ENCODE measurements around the gene TRIM71.
"Not testable (repeated sequence)": the region's sequence is repeated elsewhere in the genome, so short reads cannot be mapped to it uniquely, and the experiment has no call there.

The TRIM71 gene

DNA sequence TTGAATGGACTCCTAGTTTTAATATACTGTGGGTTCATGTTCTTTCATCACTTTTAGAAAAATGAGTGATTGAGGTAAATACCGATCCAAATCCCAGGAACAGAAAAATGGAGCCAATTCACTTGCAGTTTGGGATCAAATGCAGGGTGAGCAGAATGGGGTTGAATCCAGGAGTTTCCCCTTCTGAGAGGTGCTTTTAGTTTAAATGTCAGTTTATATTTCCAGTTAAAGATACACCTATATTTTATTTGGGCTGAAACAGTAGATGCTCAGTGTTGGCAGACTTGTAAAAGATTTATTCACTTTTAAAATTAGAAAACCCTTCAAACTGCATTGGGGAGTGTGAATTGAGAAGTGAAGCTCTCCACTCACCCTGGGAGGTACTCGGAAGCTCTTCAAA lies 2.6 kb downstream of the TRIM71 start:
- no peak for DNase-seq

DNA sequence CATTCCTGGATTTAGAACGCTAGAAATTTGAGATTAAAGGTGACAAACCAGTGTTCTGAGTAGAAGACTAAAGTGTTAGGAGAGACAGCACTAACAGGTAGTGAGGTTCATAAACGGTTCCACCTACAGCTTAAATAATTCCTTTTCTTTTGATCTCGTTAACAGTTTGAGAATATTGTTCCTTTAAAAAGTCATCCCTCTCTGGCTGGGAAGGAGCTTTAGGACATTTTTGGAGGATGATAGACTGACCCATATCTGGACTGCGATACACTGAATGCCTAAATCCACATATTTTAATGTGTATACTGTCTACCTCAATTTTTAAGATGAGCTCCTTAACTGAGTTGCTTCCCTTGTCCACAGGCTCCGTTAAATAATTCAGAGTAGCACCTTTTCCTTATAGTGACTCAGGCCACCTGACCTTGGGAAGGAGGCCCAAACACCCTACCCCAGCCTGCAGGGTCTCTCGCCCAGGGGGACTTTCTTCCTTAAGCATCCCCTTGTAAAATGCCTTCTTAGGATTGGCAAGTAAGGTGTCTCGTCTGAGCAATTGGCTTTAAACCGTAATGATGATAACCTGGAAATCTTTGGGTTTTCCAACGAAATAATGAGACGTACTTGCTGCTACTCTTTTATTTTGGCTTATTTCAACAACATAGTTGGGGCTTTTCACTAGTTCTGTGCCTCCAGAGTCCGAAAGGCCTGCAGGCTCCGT lies 3.3 kb downstream of the TRIM71 start:
- DNase-seq = no peak

DNA sequence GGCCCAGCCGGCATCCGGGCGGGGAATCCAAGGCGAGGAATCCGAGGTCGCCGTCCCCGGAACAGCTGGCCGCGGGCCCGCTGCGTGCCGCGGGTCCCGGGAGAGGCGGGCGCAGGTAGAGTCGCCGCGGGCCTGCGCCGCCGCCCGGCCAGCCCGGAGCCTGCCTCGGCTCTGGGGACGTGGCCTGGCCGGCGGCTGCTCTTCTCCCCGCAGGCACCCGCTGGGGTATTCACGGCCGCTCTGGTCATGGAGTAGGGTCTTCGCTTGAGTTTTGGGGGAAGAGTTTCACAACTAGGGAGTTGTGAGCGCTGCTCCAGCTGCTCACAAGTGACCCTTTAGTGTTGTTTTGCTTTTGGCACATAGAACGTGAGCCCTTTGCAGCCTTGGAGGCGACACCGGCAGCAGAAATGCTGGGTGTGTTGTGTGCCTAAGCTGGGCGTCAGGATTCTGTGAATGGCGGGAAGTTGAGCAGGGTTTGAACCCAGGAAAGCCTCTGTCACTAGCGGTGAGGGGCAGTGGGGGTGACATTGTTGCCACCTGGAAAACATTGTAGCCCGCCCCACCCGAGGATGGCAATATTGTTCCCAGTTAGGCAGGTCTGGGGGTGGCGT lies 4.0 kb downstream of the TRIM71 start:
- no peak for DNase-seq

DNA sequence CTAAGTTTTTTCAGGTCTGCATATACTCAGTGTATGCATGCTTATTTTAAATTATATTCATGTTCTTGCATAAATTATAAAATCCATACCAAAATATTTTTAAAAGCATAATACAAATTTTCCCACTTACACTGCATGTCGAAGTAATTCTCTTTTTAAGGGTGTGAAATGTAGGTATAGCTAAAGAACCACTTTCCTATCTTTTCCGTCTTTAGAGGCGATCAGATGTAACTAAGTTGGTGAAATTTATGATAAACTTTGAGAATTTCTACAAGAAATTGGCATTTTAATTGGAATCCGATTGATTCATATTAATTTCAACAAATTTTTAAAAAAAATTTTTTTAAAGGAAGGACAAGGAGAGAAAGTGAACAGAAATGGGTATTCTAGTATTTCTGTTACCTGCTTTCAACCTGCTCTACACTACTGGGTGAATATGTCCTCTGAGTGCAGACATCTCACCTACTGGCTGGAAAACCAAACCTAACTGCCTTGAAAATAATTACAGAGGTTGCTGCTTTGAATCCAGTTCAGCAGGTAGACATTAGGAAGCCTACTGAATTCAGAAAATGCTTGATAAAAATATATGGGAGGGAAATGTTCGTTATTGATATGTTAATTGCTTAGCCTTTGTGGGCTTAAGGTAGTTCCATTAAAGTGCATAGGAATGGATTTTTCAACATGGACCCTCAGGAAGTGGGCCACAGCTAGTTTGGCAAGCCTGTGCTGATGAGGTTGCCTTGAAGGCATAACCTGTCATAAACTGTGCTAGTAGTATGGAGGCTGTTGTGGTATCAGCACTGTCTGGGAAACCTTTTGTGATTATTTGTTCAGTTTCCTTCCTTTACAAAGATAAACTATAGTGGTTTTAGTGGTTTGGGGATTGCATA lies 5.1 kb downstream of the TRIM71 start:
- no peak for DNase-seq

DNA sequence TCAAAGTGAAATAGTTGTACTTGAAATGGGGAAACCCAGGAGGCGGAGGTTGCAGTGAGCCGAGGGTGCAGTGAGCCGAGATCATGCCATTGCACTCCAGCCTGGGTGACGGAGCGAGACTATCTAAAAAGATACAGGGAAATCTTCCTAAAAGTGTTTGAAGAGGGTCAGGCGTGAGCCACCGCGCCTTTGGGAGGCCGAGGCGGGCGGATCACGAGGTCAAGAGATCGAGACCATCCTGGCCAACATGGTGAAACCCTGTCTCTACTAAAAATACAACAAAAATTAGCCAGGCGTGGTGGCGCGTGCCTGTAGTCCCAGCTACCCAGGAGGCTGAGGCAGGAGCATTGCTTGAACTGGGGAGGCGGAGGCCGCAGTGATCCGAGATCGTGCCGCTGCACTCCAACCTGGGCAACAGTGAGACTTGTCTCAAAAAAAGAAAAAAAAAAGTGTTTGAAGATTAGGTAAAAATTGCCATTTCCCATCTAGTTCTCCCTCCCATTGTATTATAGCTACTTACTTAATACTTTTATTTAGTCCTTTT lies 5.9 kb downstream of the TRIM71 start:
- DNase-seq = not testable (repeated sequence)

DNA sequence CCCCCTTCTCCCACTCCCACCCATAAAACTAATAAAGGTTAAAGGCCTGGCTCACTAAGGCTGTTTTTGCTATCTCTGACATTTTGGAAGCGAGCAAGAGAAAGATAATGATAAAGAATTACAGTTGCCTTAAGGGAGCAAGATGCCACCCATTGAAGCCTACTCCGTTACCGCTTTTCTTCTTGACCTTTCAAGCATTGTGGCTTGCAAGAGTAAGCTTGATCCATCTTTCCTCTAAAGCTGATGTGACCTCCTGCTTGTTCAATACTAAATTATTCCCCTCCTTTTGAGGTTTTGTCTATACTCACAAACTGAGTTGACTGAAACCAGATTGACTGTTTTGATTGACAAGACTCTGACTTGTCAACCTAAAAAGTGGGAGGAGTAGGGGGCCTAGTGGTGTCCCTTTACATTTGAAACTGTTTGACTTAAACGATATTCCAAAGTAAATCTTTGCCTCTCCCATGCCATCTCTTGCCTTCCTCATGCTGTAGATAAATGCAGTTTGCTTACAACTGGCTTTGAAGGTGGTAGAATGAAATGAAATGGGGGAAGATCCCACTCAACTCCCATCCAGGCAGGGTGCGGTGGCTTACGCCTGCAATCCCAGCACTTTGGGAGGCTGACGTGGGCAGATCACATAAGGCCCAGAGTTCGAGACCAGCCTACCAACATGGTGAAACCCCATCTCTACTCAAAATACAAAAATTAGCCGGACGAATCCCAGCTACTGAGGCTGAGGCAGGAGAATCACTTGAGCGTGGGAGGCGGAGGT lies 8.0 kb downstream of the TRIM71 start:
- no peak for DNase-seq

DNA sequence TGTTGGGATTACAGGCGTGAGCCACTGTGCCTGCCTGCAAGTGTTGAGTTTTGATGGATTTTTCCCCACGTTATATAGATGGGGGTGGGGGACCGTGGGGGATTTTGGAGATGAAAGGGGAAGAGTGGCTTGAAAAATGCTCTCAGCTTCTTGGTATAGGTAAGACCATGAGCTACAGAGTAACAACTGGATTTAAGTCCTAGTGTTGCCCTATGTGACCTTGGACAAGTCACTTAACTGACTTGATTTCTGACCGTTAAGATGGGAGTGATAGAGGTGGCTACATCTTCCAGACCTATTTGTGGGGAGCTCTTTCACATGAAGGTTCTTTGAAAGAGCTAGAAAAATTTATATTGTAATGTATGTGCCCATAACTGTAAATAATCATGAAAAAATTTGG lies 13.3 kb downstream of the TRIM71 start:
- no peak for DNase-seq

DNA sequence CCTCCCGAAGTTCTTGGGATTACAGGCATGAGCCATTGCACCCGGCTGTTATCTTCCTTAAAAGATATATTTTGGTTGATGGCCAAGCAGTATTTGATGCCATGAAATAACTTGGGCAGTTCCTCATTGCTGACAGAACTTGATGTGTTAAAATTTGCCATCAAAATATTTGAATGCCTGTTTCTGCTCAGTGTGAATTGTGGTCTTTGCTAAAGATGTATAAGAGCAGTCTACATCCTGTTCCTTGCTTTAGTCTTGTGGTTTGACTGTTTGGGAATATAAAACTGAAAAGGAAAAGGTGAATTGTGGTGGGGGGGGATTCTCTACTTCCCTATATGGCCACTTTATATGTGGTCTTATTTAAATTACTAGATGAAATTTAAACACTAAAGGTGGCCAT lies 14.0 kb downstream of the TRIM71 start:
- DNase-seq = no peak

DNA sequence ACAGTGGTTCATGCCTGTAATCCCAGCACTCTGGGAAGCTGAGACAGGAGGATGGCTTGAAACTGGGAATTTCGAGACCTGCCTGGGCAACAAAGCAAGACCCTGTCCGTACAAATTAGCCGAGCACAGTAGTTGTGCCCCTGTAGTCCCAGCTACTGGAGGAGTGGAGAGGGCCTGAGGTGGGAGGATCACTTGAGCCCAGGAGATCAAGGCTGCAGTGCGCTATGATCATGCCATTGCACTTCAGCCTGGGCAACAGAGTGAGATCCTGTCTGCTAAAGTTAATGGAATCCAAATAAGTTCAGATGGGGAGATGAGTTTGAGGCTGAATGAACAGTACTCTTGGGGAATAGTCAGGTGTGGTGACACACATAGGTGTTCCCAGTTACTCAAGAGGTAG lies 14.4 kb downstream of the TRIM71 start:
- no peak for DNase-seq

DNA sequence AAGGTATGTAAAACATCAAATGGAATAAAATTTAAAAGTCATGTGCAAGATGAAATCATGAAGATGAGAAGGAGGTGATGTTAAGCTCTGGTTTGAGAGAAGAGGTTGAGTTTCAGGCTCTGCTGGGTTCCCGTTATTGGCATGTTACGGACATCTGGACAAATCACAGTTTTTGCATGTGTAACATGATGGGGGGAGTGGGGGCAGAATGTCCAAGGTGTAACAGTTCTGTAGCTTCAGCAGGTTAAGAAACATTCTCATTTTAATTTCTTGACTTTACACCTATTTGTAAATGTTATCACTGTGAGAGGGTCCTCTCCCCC lies 17.2 kb downstream of the TRIM71 start:
- DNase-seq = no peak

DNA sequence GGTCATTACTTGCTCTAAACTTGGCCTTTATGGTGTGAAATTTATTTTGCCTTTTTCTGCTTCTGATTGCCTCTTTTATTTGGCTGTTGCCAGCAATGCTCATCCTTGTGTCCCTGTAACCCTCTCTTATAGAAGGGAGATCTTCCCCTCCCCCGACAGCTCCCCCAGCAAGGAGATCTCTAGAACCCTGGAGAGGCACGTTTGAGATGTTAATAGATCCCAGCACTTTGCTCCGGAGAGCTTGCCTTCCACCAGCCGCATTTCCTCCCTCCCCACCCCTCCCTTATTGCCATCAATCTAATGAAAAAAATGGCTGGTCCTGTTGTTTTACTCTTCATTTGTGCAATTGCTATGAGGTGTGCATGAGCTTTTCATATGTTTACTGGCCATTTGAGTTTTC lies 18.2 kb downstream of the TRIM71 start:
- no peak for DNase-seq

DNA sequence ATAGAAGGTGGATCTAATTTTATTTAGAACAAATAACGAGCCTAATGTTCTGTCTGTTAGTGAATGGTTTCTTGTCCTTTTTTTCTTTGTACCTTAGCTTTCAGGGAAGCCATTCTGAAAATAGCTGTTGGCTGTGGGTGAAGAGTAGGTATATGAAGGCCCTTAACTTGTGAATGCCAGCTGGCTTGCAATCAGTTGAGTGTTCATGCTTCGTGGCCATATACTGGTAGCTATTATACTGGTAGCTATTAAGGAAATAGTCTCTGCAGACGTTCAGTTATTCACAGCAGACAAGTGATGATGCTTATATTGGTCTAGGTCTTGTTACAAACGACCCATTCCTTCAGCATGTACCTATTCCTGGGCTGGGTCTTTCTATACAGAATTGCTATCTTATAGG lies 18.8 kb downstream of the TRIM71 start:
- DNase-seq = no peak

DNA sequence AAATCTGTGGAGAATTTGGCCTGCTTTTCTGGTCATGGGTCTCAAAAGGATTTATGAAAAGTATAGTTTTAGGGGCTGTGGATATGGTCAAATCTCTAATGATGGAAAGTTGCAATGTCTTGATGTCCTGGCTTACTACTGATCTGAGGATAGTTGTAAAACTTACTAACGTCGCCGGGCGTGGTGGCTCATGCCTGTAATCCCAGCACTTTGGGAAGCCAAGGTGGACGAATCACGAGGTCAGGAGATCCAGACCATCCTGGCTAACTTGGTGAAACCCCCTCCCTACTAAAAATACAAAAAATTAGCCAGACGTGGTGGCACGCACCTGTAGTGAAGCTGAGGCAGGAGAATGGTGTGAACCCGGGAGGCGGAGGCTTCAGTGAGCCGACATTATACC lies 19.6 kb downstream of the TRIM71 start:
- no peak for DNase-seq

DNA sequence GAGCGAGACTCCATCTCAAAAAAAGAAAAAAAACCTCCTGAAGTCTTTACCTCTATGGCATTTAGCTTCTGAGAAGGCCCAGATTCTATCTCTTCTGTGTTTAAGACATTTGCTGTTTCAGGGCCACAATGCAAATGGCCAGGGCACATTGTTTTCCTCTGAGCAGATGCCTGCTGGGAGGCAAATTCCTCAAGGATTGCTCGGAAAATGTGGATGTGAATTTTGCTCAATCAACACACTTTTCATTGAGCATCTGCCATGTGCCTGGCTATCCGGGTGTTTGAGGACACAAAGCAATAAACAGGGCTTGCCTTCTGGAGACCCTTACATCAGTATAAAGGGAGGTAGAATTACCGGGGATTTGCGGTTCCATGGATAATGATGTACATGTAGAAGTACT lies 20.0 kb downstream of the TRIM71 start:
- no peak for DNase-seq

DNA sequence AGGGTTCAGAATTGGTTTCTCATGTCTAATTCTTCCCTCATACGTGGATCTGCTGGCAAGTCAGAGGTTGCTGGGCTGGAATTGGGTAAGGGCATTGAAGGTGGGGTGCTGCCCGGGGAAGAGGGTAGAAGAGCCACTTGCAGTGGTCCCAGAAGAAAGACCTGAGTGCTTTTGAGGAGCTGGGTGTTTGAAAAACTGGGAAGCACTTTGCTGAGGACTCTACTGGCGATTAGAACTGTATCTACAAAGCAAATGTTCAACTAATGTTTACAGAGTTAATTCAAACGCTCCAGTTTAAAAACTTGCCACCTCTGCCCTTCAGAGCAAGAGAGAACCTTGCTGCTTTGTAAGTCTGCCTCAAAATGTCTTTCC lies 21.9 kb downstream of the TRIM71 start:
- DNase-seq = no peak

DNA sequence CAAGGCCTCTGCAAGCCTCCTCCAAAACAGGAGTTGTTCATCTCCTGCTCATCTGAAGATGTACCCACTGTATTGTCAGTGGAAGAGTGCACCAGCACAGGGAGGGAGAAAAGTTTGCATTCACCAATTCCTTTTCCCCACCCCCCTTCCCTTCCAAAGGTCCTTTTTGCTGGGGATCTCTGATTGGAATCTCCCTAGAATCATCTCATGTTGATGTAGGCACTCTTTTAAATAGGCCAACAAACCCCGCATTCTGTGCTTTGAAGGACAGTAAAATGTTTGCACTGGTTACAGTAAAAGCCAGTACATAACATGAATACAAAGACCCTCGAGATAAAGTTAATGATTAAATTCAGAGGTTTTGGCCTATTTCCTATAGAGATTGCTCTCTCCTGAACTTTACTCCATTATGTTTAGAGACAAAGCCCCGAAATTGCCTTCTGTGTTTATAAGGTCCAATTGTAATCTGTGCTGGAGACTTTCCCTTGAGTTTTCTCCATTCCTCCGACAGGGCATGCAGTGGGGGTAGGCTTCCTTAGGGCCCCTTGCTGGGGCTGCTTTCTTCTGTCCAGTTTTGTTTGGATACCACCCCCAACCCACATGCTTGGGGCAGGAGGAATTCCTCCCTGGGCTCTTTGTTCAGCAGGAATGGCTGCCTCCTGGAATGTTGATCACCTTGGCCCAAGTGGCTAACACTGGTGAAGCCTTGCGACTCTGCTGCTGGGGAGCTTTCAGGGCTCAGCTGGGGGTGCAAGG lies 22.5 kb downstream of the TRIM71 start:
- DNase-seq = no peak

DNA sequence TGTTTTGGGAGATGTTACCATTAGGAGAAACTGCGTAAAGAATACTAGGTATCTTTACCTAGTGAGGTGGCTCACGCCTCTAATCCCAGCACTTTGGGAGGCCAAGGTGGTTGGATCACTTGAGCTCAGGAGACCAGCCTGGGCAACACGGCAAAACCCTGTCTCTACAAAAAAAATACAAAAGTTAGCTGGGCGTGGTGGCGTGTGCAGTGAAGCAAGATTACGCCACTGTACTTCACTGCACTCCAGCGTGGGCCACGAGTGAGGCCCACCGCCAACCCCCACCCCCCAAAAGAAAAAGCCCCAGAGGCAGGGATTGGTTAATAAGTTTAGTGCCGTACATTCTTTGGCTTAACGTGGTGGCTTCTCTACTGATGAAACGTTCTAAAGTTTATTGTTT lies 23.5 kb downstream of the TRIM71 start:
- no peak for DNase-seq

DNA sequence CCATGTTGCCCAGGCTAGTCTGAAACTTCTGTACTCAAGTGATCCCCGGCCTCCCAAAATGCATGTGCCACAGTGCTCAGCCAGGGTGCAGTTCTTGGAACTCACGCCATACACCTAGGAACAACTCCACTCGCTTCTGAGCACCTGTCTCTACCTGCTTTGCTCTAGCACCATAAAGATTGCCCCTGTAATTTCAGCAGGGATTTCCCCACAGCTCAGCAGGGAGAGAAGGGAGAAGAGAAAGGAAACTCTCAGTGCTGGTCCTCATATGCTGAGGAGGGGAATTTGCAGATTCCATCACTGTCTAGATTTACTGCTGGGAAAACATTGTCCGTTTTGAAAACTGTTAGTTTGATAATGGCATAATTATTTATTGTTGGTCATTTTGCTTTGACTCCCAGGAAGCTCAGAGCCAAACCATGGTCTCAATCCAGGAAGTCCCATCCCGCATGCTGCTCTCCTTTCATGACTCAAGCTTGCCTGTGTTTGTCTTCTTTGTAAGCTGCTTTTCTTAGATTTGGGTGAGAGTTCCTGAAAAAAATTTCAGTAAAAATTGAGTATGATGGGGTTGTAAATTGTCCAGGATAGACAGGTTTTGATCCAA lies 24.2 kb downstream of the TRIM71 start:
- DNase-seq = no peak

DNA sequence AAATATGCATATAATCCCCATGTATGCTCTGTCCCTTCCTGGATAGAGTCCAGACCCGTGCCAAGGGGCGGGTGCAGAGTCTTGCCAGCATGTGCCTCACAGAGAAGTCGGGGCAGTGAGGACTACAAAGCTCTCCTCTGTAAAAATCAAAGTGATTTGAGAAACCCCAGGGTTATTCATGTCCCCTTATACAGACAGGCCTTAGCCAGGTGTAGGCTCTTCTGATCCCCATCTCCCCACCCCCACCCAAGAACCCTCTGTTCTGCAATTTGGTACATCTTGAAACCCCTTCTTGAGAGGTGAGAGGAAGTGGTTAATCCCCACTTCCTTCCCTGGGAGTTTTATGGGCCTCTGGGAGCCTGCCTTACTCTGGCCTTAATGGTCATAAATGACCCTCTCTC lies 24.7 kb downstream of the TRIM71 start:
- DNase-seq = no peak

DNA sequence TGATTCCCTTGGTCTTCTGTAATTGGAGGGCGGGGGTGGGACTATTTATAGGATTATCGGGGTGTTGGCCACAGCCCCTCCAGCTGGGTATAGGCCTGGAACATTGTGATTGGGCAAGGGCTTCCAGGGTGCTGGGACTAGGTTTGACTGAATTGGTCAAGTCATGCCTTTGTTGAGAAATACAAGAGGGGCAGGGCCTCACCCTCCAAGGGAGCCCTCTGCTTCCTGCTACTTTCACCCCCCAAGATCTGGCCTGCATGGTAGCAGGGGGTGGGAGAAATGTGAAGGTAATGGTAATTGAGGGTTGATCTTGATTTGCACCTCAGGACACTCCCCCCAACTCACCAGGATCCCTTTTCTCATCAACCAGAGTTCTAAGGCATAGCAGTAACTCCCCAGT lies 25.2 kb downstream of the TRIM71 start:
- DNase-seq = no peak

DNA sequence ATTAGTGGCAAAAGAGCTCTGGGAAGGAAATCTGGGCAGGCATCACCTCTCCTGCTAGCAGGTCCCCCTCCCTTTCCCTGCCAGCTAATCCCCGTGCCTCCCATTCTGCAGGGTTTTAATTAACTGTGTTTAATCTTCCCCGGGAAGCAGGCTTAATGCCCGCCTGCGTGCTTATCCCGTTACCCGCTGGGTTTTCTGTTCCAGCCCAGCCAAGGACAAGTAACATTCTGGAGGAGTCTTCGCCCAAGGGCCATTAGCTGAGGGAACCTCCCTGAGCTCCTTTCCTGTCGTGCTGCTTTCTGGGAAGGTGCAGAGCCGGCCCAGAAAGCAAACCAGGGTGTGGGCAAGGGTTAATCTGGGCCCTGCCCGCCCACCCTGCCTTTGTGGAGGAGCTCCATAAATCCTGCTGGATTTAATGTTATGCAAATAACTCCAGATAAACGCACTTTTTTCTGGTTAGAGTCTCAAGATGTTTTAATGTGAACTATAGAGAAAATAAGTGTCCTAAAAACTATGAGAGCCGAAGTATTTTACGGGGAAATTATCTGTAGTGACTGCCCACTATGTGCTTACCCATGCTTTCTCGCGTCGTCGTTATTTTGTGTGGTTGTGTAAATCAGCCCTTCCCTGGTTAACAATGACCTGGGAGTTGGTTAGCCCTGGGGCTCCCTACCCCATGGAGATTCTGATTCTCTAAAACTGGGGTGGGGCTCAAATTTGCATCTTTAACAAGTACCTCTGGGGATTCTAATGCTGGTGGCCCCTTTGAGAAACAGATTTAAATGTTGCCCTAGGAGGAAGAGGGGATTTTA lies 25.9 kb downstream of the TRIM71 start:
- DNase-seq = no peak

Measured in CD4-positive, alpha-beta T cell treated with Interleukin-1 beta for 1 hour (primary cell).